Heart right ventricle (tissue), 16 donors: ENCODE data around the gene VGLL3. TPM values are rescaled to one million over a fixed set of nuclear protein-coding genes. Genes with fewer than 3 reads are reported as not detected.
"Not testable (repeated sequence)": the region's sequence is repeated elsewhere in the genome, so short reads cannot be mapped to it uniquely, and the experiment has no call there.

Experiments used
- ATAC-seq, 8 donors: fragments of 200-7000 bp; cut with Tn5 transposase; one replicate each; pipeline ENCODE4 v1.9.1; 2020; ENCODE audit warnings: mild to moderate bottlenecking in 8 of 8, moderate library complexity in 8 of 8, moderate number of reproducible peaks in 1 of 8
- DNase-seq, 2 donors: peaks; one replicate each; pipeline ENCODE4 v3.0.0-alpha.2; 2020
- H3K27ac ChIP-seq, 10 donors: fragments of 200-600 bp; sonication (generic) in 2 of 10; one replicate each; pipeline versions ENCODE4 v1.5.0 to v1.8.0; 2020 to 2022; ENCODE audit warnings: mild to moderate bottlenecking in 3 of 10
- H3K27me3 ChIP-seq, 7 donors: fragments of 200-600 bp; one replicate each; pipeline ENCODE4 v1.8.0; 2021 to 2022; ENCODE audit warnings: mild to moderate bottlenecking in 2 of 7
- H3K36me3 ChIP-seq, 9 donors: fragments of 200-600 bp; sonication (generic) in 1 of 9; one replicate each; pipeline versions ENCODE4 v1.5.0 to v1.8.0; 2020 to 2022; ENCODE audit warnings: mild to moderate bottlenecking in 2 of 9
- H3K4me1 ChIP-seq, 9 donors: fragments of 200-600 bp; sonication (generic) in 1 of 9; one replicate each; pipeline versions ENCODE4 v1.5.0 to v1.8.0; 2020 to 2022; ENCODE audit warnings: mild to moderate bottlenecking in 4 of 9
- H3K4me3 ChIP-seq, 10 donors: fragments of 200-600 bp; sonication (generic) in 2 of 10; one replicate each; pipeline versions ENCODE4 v1.5.0 to v1.8.0; 2020 to 2022; ENCODE audit warnings: mild to moderate bottlenecking in 7 of 10, moderate library complexity in 2 of 10
- H3K9me3 ChIP-seq, 11 donors: fragments of 200-600 bp in 10 of 11; sonication (generic) in 2 of 11; one replicate each; pipeline versions ENCODE4 v1.5.0 to v1.8.0; 2013 to 2022; ENCODE audit warnings: mild to moderate bottlenecking in 2 of 11, control low read depth in 1 of 11, moderate library complexity in 1 of 11
- WGBS, 2 donors: extraction: QIAGEN DNeasy Blood & Tissue Kit; methylation state at CpG; one replicate each; pipeline ENCODE4 v1.1.7; 2013; ENCODE audit warnings: inconsistent platforms in 1 of 2; 5-methylcytosine and 5-hydroxymethylcytosine counted together
- intact Hi-C, 10 donors: fragments of 100-400 bp; cut with DNase I; formaldehyde crosslinking; loops; one replicate each; pipeline versions ENCODE4 v1.11.1 to v1.14.2; 2022
- polyA plus RNA-seq, 2 donors: library from polyadenylated mRNA; stranded (reverse); fragments of 200-250 nt; gene quantifications; one replicate each; pipeline ENCODE4 v1.2.3, GENCODE V29; 2013
- total RNA-seq, 10 donors: library from RNA; stranded (reverse); fragmentation: NEBNext Ultra II Directional in 3 of 10; extraction: Animal tissue kit (Norgen Biotek cat#: 25700) in 3 of 10; gene quantifications; one replicate each; pipeline versions ENCODE4 v1.2.1 to v1.2.4, GENCODE V29; 2021 to 2023
- TF ChIP-seq, protein P1 (sequence below), 9 donors: fragments of 200-600 bp; sonication (generic) in 2 of 9; IDR thresholded peaks; one replicate each; pipeline versions ENCODE4 v1.5.0 to v1.8.0; 2021 to 2022; ENCODE audit warnings: antibody characterized with exemption in 9 of 9, mild to moderate bottlenecking in 5 of 9, moderate library complexity in 1 of 9
- donor health status: Arrhythmogenic right ventricular cardiomyopathy.
- donor health status: ischemic (EF 13 %, LVEDD 7.1; RV severe dilation, severe dysfunction).
- donor health status: healthy with polysubstance abuse.
- donor health status: DM: no; HTN: yes; CAD: no.
- donor health status: DM: no; HTN: no; CAD: no.
- donor health status: ischemic (EF 25% LVEDD 6.9; RV normal size, moderate dysfunction).
- donor health status: ischemic (EF 25% LVEDD 5.7; RV mildly dilated, moderate dysfunction).
- donor health status: healthy.
- donor health status: DM: yes; HTN: yes; CAD: no.
- donor health status: Ischemic cardiomyopathy.
- donor health status: ischemic (EF 35%, LVEDD 5.7; RV mildly dilated, moderate dysfunction).
- donor health status: nonischemic (EF 11% LVEDD 7.7; RV severe dilation, severe dysfunction).
- donor health status: DM: yes; HTN: yes; CAD: no.
- donor health status: PGD.
- donor health status: ischemic (EF 29% LVEDD 5.4; RV normal size, mild dysfunction).
- donor health status: nonischemic (EF 23%, LVEDD 6.1; RV moderate dilation, normal function).

The VGLL3 gene
- total and polyA plus RNA-seq, 12 donors, result 1.0 to 15.3 (median 3.6) TPM

GRCh38 chr3:86978111-86978551 lies 12.8 kb downstream of the VGLL3 start:
- peak overlapping the region in 5 of 10 donors; percentile 4 to 61 (median 39) for H3K27ac ChIP-seq
- H3K4me3 ChIP-seq, result no peak overlapping the region

GRCh38 chr3:86976219-86976618 lies 14.7 kb downstream of the VGLL3 start:
- peaks cover 0 to 3% (median 0%) of the 10 kb centered on the region in 9 donors for H3K4me1 ChIP-seq
- intact Hi-C loops, result no loop called here
- H3K27me3 ChIP-seq, result no peaks in the 10 kb centered on the region
- ATAC-seq (no peak), DNase-seq (no peak)
- H3K9me3 ChIP-seq, result no peaks in the 10 kb centered on the region
- H3K36me3 ChIP-seq, result no peaks in the 10 kb centered on the region
- TF ChIP-seq, protein P1, sequence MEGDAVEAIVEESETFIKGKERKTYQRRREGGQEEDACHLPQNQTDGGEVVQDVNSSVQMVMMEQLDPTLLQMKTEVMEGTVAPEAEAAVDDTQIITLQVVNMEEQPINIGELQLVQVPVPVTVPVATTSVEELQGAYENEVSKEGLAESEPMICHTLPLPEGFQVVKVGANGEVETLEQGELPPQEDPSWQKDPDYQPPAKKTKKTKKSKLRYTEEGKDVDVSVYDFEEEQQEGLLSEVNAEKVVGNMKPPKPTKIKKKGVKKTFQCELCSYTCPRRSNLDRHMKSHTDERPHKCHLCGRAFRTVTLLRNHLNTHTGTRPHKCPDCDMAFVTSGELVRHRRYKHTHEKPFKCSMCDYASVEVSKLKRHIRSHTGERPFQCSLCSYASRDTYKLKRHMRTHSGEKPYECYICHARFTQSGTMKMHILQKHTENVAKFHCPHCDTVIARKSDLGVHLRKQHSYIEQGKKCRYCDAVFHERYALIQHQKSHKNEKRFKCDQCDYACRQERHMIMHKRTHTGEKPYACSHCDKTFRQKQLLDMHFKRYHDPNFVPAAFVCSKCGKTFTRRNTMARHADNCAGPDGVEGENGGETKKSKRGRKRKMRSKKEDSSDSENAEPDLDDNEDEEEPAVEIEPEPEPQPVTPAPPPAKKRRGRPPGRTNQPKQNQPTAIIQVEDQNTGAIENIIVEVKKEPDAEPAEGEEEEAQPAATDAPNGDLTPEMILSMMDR (IDR thresholded peaks at IDR 0.05), result no peak
- no peak overlapping the region for H3K4me3 ChIP-seq
- H3K27ac ChIP-seq, result no peak overlapping the region

More at GRCh38 chr3:86978111-86978551, 12.8 kb downstream of the VGLL3 start:
- no peaks in the 10 kb centered on the region for H3K9me3 ChIP-seq
- TF ChIP-seq, protein P1 (IDR thresholded peaks at IDR 0.05), result no peak
- no peaks in the 10 kb centered on the region for H3K27me3 ChIP-seq
- WGBS, 2 donors, result 57 to 63% methylated on average over 6 of the region's 6 CpGs
- DNase-seq (no peak), ATAC-seq (peak in 6 of 8 donors; percentile 61 to 81 (median 68))
- H3K36me3 ChIP-seq, result no peaks in the 10 kb centered on the region
- peaks cover 0 to 3% (median 0%) of the 10 kb centered on the region in 9 donors for H3K4me1 ChIP-seq
- intact Hi-C loops, result no loop called here

DNA sequence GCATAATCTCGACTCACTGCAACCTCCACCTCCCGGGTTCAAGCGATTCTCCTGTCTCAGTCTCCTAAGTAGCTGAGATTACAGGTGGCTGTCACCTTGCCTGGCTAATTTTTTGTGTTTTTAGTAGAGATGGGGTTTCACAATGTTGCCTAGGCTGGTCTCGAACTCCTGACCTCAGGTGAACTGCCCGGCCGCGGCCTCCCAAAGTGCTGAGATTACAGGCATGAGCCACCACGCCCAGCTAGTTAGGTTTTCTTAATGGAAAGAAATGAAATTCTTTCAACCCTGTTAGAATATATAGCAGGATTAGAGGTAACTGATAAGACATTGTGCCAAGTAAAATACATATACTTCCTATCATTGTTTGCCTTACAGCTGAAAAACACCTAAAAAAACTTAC lies 16.8 kb downstream of the VGLL3 start:
- H3K36me3 ChIP-seq, H3K27ac ChIP-seq, DNase-seq, ATAC-seq, H3K4me1 ChIP-seq, H3K27me3 ChIP-seq, H3K9me3 ChIP-seq, H3K4me3 ChIP-seq, intact Hi-C loops: not testable (repeated sequence)
- 70 to 78% methylated on average over 8 of the region's 8 CpGs for WGBS, 2 donors

- no peak overlapping the region for H3K4me3 ChIP-seq
- intact Hi-C loops, result no loop called here
- no peaks in the 10 kb centered on the region for H3K9me3 ChIP-seq
- TF ChIP-seq, protein P1 (IDR thresholded peaks at IDR 0.05), result no peak
- peaks cover 0 to 3% (median 0%) of the 10 kb centered on the region in 9 donors for H3K4me1 ChIP-seq
- 55 to 68% methylated on average over 3 of the region's 3 CpGs for WGBS, 2 donors
- no peaks in the 10 kb centered on the region for H3K27me3 ChIP-seq
- peak overlapping the region in 1 of 10 donors; percentile 13 for H3K27ac ChIP-seq
- peaks cover 0 to 4% (median 0%) of the 10 kb centered on the region in 9 donors for H3K36me3 ChIP-seq
- DNase-seq (no peak), ATAC-seq (peak in 3 of 8 donors; percentile 37 to 93 (median 68))
Measured at GRCh38 chr3:86973440-86973839, 17.5 kb downstream of the VGLL3 start.

GRCh38 chr3:86969500-86970189 lies 21.3 kb downstream of the VGLL3 start:
- peaks cover 0 to 13% (median 0%) of the 10 kb centered on the region in 9 donors for H3K36me3 ChIP-seq
- intact Hi-C loops, result loop anchor here in 2 of 10 donors (10.0 kb wide), 1 partner anchor 115 kb away; no protein-coding TSS in a partner anchor
- TF ChIP-seq, protein P1 (IDR thresholded peaks at IDR 0.05), result peak; percentile 16 to 63 (median 46)
- H3K9me3 ChIP-seq, result no peaks in the 10 kb centered on the region
- no peaks in the 10 kb centered on the region for H3K27me3 ChIP-seq
- DNase-seq (no peak), ATAC-seq (no peak)
- WGBS, 2 donors, result 58 to 62% methylated on average over 6 of the region's 6 CpGs
- no peak overlapping the region for H3K4me3 ChIP-seq
- no peak overlapping the region for H3K27ac ChIP-seq
- H3K4me1 ChIP-seq, result peaks cover 0 to 3% (median 0%) of the 10 kb centered on the region in 9 donors
